ENCODE measurements around the gene CFAP299.

DNA sequence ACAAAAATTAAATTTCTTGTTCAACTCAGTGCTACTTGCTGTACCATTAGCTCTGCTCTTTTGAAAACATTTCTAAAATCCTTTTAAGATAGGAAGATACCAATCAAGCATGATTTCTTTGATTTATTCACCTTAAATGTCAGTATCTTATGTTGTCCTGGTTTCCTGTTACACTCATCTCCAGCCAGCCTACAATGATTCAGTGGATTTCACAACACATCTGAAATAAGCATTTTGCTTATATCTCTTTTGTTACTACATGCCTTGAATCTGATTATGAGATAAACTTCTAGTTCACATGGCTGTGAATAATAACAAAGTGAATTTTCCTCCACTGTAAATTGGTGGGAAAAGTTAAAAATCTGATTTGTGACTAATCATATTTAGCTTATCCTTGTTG is 582.5 kb downstream of the CFAP299 start:
- TF ChIP-seq EZH2phosphoT487 (IDR thresholded peaks at IDR 0.05; ENCODE audit: low read length) (no peak), EZH2 (optimal IDR thresholded peaks at IDR 0.05; ENCODE audit: low read depth, low read length) (no peak)
- TF ChIP-seq, protein P1, sequence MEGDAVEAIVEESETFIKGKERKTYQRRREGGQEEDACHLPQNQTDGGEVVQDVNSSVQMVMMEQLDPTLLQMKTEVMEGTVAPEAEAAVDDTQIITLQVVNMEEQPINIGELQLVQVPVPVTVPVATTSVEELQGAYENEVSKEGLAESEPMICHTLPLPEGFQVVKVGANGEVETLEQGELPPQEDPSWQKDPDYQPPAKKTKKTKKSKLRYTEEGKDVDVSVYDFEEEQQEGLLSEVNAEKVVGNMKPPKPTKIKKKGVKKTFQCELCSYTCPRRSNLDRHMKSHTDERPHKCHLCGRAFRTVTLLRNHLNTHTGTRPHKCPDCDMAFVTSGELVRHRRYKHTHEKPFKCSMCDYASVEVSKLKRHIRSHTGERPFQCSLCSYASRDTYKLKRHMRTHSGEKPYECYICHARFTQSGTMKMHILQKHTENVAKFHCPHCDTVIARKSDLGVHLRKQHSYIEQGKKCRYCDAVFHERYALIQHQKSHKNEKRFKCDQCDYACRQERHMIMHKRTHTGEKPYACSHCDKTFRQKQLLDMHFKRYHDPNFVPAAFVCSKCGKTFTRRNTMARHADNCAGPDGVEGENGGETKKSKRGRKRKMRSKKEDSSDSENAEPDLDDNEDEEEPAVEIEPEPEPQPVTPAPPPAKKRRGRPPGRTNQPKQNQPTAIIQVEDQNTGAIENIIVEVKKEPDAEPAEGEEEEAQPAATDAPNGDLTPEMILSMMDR (IDR thresholded peaks at IDR 0.05; ENCODE audit: low read length): no peak

Data from MM.1S (cell line).